GM15510 (cell line): ENCODE measurements around the gene DNAJC3.

ENCODE experiments used
- POLR2A ChIP-seq: IDR thresholded peaks from 3 replicates; pipeline ENCODE4 v1.6.1; 2011; ENCODE audit warnings: borderline replicate concordance; ENCODE audit not compliant: insufficient read length; ENCODE audit errors: extremely low read depth

The DNAJC3 gene

GRCh38 chr13:95834134-95834765, 157.3 kb downstream of the DNAJC3 start:
- TF ChIP-seq POLR2A, result no peak

- TF ChIP-seq POLR2A, result no peak
These were observed 165.0 kb downstream of the DNAJC3 start for GRCh38 chr13:95841894-95842293.

DNA sequence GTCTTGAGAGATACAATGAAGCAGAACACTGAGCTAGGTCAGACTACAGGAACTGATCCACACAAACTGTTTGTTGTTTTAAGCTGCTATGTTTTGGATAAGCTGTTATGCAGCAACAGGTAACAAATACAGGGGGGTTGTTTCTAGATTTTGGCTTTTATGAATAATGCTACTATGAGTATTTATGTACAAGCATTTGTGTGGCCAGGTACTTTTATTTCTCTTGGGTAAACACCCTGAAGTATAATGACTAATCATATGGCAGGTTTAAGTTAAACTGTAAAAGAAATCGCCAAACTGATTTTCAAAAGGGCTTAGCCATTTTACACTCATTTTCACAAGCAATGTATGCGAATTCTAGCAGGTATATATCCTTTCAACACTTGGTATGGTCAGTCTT, 166.0 kb downstream of the DNAJC3 start:
- no peak for TF ChIP-seq POLR2A
